GM12874 (cell line): ENCODE results near the gene SLF1.

ENCODE experiments used
- CTCF ChIP-seq: IDR thresholded peaks from 2 replicates; pipeline ENCODE4 v1.5.1; 2011; ENCODE audit warnings: low read depth, mild to moderate bottlenecking, control low read depth, low read length, moderate library complexity; ENCODE audit not compliant: insufficient read depth

The SLF1 gene

GRCh38 chr5:94745786-94746730, 127.6 kb downstream of the SLF1 start:
- no peak for TF ChIP-seq CTCF

GRCh38 chr5:94746731-94747124, 128.3 kb downstream of the SLF1 start:
- no peak for TF ChIP-seq CTCF
